Amniotic epithelial cell (primary cell): ENCODE measurements around the gene CDKN1C.

Experiments
- DNase-seq: peaks from one replicate; pipeline ENCODE4 v3.0.0-alpha.2; 2010; ENCODE audit warnings: low read depth

Gene CDKN1C

GRCh38 chr11:2923446-2924375 is 38.1 kb upstream of the CDKN1C start:
- DNase-seq: no peak

GRCh38 chr11:2922655-2923054 is 37.1 kb upstream of the CDKN1C start:
- no peak for DNase-seq

- DNase-seq: no peak
These were observed 36.3 kb upstream of the CDKN1C start for GRCh38 chr11:2921742-2922493.

- DNase-seq: no peak
These were observed 35.7 kb upstream of the CDKN1C start for GRCh38 chr11:2921261-2921660.

GRCh38 chr11:2920343-2920742 is 34.8 kb upstream of the CDKN1C start:
- DNase-seq: no peak

GRCh38 chr11:2919837-2920236 is 34.3 kb upstream of the CDKN1C start:
- no peak for DNase-seq

- no peak for DNase-seq
These were observed 33.6 kb upstream of the CDKN1C start for GRCh38 chr11:2919188-2919587.

- no peak for DNase-seq
These were observed 32.4 kb upstream of the CDKN1C start for GRCh38 chr11:2917842-2918490.

GRCh38 chr11:2916892-2917645 is 31.5 kb upstream of the CDKN1C start:
- no peak for DNase-seq

- no peak for DNase-seq
These were observed 30.7 kb upstream of the CDKN1C start for GRCh38 chr11:2916114-2916891.

GRCh38 chr11:2915473-2915872 is 29.9 kb upstream of the CDKN1C start:
- no peak for DNase-seq

- DNase-seq: no peak
These were observed 29.1 kb upstream of the CDKN1C start for GRCh38 chr11:2914455-2915195.

- no peak for DNase-seq
These were observed 28.2 kb upstream of the CDKN1C start for GRCh38 chr11:2913776-2914175.

GRCh38 chr11:2913019-2913431 is 27.4 kb upstream of the CDKN1C start:
- no peak for DNase-seq

GRCh38 chr11:2912498-2912897 is 26.9 kb upstream of the CDKN1C start:
- DNase-seq: peak; percentile 62

GRCh38 chr11:2911785-2912391 is 26.3 kb upstream of the CDKN1C start:
- DNase-seq: no peak

GRCh38 chr11:2911088-2911784 is 25.7 kb upstream of the CDKN1C start:
- DNase-seq: no peak

GRCh38 chr11:2910401-2910955 is 24.9 kb upstream of the CDKN1C start:
- no peak for DNase-seq
